ENCODE measurements around the gene TLNRD1.

DNA sequence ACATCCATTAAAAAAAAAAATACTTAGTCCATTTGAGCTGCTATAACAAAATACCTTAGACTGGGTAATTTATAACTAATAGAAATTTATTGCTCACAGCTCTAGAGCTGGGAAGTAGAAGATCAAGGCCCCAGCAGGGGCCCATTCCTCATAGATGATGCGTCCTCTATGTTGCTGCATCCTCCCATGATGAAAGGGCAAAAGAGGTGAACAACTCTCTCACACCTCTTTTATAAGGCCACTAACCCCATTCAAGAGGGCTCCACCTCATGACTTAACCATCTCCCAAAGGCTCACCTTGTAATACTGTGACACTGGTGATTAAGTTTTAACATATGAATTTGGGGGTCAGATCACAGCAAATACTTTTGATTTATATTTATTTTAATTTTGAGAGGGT is 3.0 kb upstream of the TLNRD1 start:
- TF ChIP-seq, protein P1, sequence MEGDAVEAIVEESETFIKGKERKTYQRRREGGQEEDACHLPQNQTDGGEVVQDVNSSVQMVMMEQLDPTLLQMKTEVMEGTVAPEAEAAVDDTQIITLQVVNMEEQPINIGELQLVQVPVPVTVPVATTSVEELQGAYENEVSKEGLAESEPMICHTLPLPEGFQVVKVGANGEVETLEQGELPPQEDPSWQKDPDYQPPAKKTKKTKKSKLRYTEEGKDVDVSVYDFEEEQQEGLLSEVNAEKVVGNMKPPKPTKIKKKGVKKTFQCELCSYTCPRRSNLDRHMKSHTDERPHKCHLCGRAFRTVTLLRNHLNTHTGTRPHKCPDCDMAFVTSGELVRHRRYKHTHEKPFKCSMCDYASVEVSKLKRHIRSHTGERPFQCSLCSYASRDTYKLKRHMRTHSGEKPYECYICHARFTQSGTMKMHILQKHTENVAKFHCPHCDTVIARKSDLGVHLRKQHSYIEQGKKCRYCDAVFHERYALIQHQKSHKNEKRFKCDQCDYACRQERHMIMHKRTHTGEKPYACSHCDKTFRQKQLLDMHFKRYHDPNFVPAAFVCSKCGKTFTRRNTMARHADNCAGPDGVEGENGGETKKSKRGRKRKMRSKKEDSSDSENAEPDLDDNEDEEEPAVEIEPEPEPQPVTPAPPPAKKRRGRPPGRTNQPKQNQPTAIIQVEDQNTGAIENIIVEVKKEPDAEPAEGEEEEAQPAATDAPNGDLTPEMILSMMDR (IDR thresholded peaks at IDR 0.05): no peak
- TF ChIP-seq POLR2A (IDR thresholded peaks at IDR 0.05): no peak

All from upper lobe of left lung (tissue), 4 donors.